HepG2 (cell line): Measurements from ENCODE around the gene MAPK8IP1. TPM values are rescaled to one million over a fixed set of nuclear protein-coding genes. Genes with fewer than 3 reads are reported as not detected.

ENCODE experiments used
- ATAC-seq: fragments of 200-7000 bp; cut with Tn5 transposase; 3 replicates; pipeline ENCODE4 v1.9.1; 2020; ENCODE audit warnings: mild to moderate bottlenecking, moderate library complexity
- BruUV-seq: library from RNA; stranded (reverse); fragments of 400-500 nt; replicated peaks from 2 replicates; lab custom pipeline; 2021; lab: Mats Ljungman, UMichigan
- CTCF ChIA-PET: fragments of 300-600 bp; formaldehyde crosslinking; extraction: SDS; loops from one replicate; lab custom pipeline; 2021; ENCODE audit warnings: low total read pairs, inconsistent platforms, low intra/inter-chr PET ratio; lab: Yijun Ruan, JAX
- POLR2A ChIA-PET: fragments of 350-600 bp; sonication (Branson Sonifier 250); formaldehyde crosslinking; loops from one replicate; lab custom pipeline; 2020; ENCODE audit warnings: antibody characterized with exemption, inconsistent platforms; lab: Yijun Ruan, JAX
- DNase-seq: peaks from one replicate; pipeline ENCODE4 v3.0.0-alpha.2; 2015; ENCODE audit warnings: low spot score
- FAIRE-seq: peaks from 3 replicates; lab custom pipeline; 2011; peaks lifted over from hg19 to GRCh38; lab: Jason Lieb, UNC
- H2AFZ ChIP-seq: one replicate; pipeline ENCODE4 v1.6.1; 2011; ENCODE audit warnings: low read length, inconsistent platforms
- H3K27ac ChIP-seq: fragments of 300-600 bp; 3 replicates; pipeline ENCODE4 v1.8.0; 2011; ENCODE audit warnings: mixed run types, mild to moderate bottlenecking, mixed read lengths, low read length, inconsistent platforms; ENCODE audit not compliant: insufficient read depth; ENCODE audit errors: extremely low read length
- H3K27me3 ChIP-seq, 2 experiments: fragments of 200-600 bp in 1 of 2; 2 replicates in 1 of 2; 3 replicates in 1 of 2; pipeline versions ENCODE4 v1.6.0 to v1.8.0; 2011; ENCODE audit warnings: low read length in 2 of 2, mild to moderate bottlenecking in 2 of 2, moderate library complexity in 2 of 2, inconsistent platforms in 1 of 2; ENCODE audit not compliant: insufficient read depth in 2 of 2, control insufficient read depth in 1 of 2
- H3K36me3 ChIP-seq, 2 experiments: fragments of 200-600 bp in 1 of 2; replicated peaks in 1 of 2; 2 replicates in 1 of 2; 3 replicates in 1 of 2; pipeline versions ENCODE4 v1.5.1 to v1.8.0; 2011; ENCODE audit warnings: low read length in 2 of 2, inconsistent platforms in 1 of 2; ENCODE audit not compliant: insufficient read depth in 2 of 2, control insufficient read depth in 1 of 2
- H3K4me1 ChIP-seq: 2 replicates; pipeline ENCODE4 v1.5.1; 2012; ENCODE audit warnings: low read length, inconsistent platforms; ENCODE audit not compliant: insufficient read depth
- H3K4me2 ChIP-seq: 2 replicates; pipeline ENCODE4 v1.6.0; 2011; ENCODE audit warnings: low read depth, low read length, inconsistent platforms
- H3K4me3 ChIP-seq, 3 experiments: fragments of 200-600 bp in 1 of 3; sonication (generic), shearing (Covaris generic) in 1 of 3; replicated peaks in 1 of 3; 2 replicates each; pipeline ENCODE4 v1.5.1; 2011 to 2016; ENCODE audit warnings: low read length in 3 of 3, inconsistent platforms in 2 of 3, low read depth in 2 of 3, mild to moderate bottlenecking in 2 of 3, control low read depth in 1 of 3, mixed read lengths in 1 of 3; ENCODE audit not compliant: insufficient read depth in 1 of 3
- H3K79me2 ChIP-seq: one replicate; pipeline ENCODE4 v1.6.1; 2011; ENCODE audit warnings: low read length, inconsistent platforms; ENCODE audit not compliant: insufficient read depth
- H3K9ac ChIP-seq: 2 replicates; pipeline ENCODE4 v1.6.0; 2011; ENCODE audit warnings: mild to moderate bottlenecking, low read depth, low read length, inconsistent platforms; ENCODE audit not compliant: insufficient read depth
- H3K9me3 ChIP-seq: 2 replicates; pipeline ENCODE4 v1.5.1; 2012; ENCODE audit warnings: mild to moderate bottlenecking, low read length
- H4K20me1 ChIP-seq: 2 replicates; pipeline ENCODE4 v1.6.0; 2011; ENCODE audit warnings: inconsistent platforms, mild to moderate bottlenecking, low read length, moderate library complexity; ENCODE audit not compliant: insufficient read depth
- AGO2 ChIP-seq: fragments of 200-400 bp; formaldehyde crosslinking; optimal IDR thresholded peaks from 2 replicates; pipeline ENCODE3; 2017; ENCODE audit warnings: mild to moderate bottlenecking, low read depth, low read length, moderate library complexity
- CHCHD3 ChIP-seq: sonication (generic); formaldehyde crosslinking; IDR thresholded peaks from 2 replicates; pipeline ENCODE4 v1.8.0; 2022; ENCODE audit warnings: mild to moderate bottlenecking, missing genetic modification reagents, moderate library complexity
- KDM2A ChIP-seq: sonication (generic); formaldehyde crosslinking; IDR thresholded peaks from 2 replicates; pipeline ENCODE4 v1.4.0; 2020; ENCODE audit warnings: low read depth, missing genetic modification reagents, borderline replicate concordance
- SNAPC2 ChIP-seq: sonication (generic); formaldehyde crosslinking; IDR thresholded peaks from 2 replicates; pipeline ENCODE4 v1.8.1; 2022; ENCODE audit warnings: mild to moderate bottlenecking, missing genetic modification reagents
- ZNF326 ChIP-seq: sonication (generic); formaldehyde crosslinking; IDR thresholded peaks from 2 replicates; pipeline ENCODE4 v1.4.0; 2020; ENCODE audit warnings: missing genetic modification reagents, borderline replicate concordance
- ZNF749 ChIP-seq: sonication (generic); formaldehyde crosslinking; IDR thresholded peaks from 2 replicates; pipeline ENCODE4 v1.8.0; 2022; ENCODE audit warnings: mild to moderate bottlenecking, missing genetic modification reagents, moderate library complexity, borderline replicate concordance
- WGBS: methylation state at CpG from one replicate; pipeline ENCODE4 v1.1.6; 2017; ENCODE audit warnings: low lambda C conversion rate; 5-methylcytosine and 5-hydroxymethylcytosine counted together
- in situ Hi-C: cut with HindIII; loops from 2 replicates; pipeline ENCODE4 v1.10.0; 2017; ENCODE audit warnings: low pct_unique_long_range_greater_than_20kb; ENCODE audit not compliant: extremely low pct_ligation_motif_present
- intact Hi-C: fragments of 100-400 bp; cut with micrococcal nuclease; formaldehyde crosslinking; loops from one replicate; pipeline ENCODE4 v1.10.0; 2022; ENCODE audit not compliant: unreplicated experiment
- polyA plus RNA-seq, 8 experiments: library from polyadenylated mRNA; depleted of rRNA in 3 of 8; stranded (reverse) in 7 of 8; unstranded in 1 of 8; fragments of >200 nt; fragmentation: Illumina TruSeq in 4 of 8; extraction: Trizol in 4 of 8; gene quantifications; 2 replicates each; pipeline versions ENCODE4 v1.2.1 to v1.2.3, GENCODE V29; 2011 to 2016; ENCODE audit warnings: low read depth in 4 of 8, missing spikeins in 1 of 8, mixed read lengths in 1 of 8; ENCODE audit not compliant: insufficient read depth in 1 of 8
- total RNA-seq, 5 experiments: library from RNA; depleted of rRNA; stranded (reverse); fragments of >200 nt; fragmentation: Illumina TruSeq; extraction: Trizol; gene quantifications; 2 replicates each; pipeline ENCODE4 v1.2.3, GENCODE V29; 2016; ENCODE audit warnings: low read depth in 1 of 5
- TF ChIP-seq, protein P1 (sequence below): sonication (generic); formaldehyde crosslinking; IDR thresholded peaks from 2 replicates; pipeline ENCODE4 v1.4.0; 2020; ENCODE audit warnings: missing genetic modification reagents
- TF ChIP-seq, protein P2 (sequence below): sonication (generic); formaldehyde crosslinking; IDR thresholded peaks from 2 replicates; pipeline ENCODE4 v1.8.1; 2023; ENCODE audit warnings: mild to moderate bottlenecking, missing genetic modification reagents, borderline replicate concordance
- TF ChIP-seq, protein P3 (sequence below): sonication (generic); formaldehyde crosslinking; IDR thresholded peaks from 2 replicates; pipeline ENCODE4 v1.8.0; 2022; ENCODE audit warnings: mild to moderate bottlenecking, missing genetic modification reagents
- TF ChIP-seq, protein P4 (sequence below): sonication (generic); formaldehyde crosslinking; conservative IDR thresholded peaks from 2 replicates; pipeline ENCODE4 v1.8.0; 2022; ENCODE audit warnings: low read depth, missing genetic modification reagents

The MAPK8IP1 gene
- total and polyA plus RNA-seq, 2 of the 13 experiments (the other 11 are each of a cell fraction or from before 2014, with no cell fraction given) = 2.2 to 4.2 TPM

DNA sequence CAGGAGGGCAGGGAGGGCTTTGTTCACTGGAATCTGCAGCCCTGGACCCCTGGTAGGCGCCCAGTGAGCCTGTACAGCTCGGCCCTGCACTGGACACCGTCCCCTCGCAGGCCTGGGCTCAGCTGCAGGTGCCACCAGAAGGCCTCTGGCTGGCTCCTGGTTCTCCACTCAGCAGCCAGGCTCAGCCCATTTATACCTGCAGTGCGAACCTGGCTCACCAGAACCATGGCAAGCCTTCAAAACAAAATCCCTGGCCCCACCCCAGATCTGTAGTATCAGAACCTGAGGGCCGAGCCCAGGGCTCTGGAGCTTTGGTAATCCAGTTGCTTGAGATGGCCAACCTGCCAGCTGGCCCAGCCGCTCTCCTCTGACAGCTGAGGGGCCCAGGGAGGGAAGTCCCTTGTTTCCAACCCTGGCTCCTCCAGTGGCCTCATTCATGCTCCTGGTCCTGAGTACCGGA lies 22.5 kb downstream of the MAPK8IP1 start:
- intact Hi-C loops = no loop called here
- no TSS peak for BruUV-seq
- no peaks in the 10 kb centered on the region for H3K4me1 ChIP-seq
- H3K4me3 ChIP-seq = no peak overlapping the region
- DNase-seq (no peak), ATAC-seq (peak; percentile 7), FAIRE-seq (no peak)
- H3K36me3 ChIP-seq = peaks cover under 1 to 3% of the 10 kb centered on the region in 2 experiments; a peak in 3 of 5 replicates
- no peak overlapping the region for H2AFZ ChIP-seq
- no peaks in the 10 kb centered on the region for H3K27me3 ChIP-seq
- no peaks in the 10 kb centered on the region for H3K79me2 ChIP-seq
- TF ChIP-seq, protein P1, sequence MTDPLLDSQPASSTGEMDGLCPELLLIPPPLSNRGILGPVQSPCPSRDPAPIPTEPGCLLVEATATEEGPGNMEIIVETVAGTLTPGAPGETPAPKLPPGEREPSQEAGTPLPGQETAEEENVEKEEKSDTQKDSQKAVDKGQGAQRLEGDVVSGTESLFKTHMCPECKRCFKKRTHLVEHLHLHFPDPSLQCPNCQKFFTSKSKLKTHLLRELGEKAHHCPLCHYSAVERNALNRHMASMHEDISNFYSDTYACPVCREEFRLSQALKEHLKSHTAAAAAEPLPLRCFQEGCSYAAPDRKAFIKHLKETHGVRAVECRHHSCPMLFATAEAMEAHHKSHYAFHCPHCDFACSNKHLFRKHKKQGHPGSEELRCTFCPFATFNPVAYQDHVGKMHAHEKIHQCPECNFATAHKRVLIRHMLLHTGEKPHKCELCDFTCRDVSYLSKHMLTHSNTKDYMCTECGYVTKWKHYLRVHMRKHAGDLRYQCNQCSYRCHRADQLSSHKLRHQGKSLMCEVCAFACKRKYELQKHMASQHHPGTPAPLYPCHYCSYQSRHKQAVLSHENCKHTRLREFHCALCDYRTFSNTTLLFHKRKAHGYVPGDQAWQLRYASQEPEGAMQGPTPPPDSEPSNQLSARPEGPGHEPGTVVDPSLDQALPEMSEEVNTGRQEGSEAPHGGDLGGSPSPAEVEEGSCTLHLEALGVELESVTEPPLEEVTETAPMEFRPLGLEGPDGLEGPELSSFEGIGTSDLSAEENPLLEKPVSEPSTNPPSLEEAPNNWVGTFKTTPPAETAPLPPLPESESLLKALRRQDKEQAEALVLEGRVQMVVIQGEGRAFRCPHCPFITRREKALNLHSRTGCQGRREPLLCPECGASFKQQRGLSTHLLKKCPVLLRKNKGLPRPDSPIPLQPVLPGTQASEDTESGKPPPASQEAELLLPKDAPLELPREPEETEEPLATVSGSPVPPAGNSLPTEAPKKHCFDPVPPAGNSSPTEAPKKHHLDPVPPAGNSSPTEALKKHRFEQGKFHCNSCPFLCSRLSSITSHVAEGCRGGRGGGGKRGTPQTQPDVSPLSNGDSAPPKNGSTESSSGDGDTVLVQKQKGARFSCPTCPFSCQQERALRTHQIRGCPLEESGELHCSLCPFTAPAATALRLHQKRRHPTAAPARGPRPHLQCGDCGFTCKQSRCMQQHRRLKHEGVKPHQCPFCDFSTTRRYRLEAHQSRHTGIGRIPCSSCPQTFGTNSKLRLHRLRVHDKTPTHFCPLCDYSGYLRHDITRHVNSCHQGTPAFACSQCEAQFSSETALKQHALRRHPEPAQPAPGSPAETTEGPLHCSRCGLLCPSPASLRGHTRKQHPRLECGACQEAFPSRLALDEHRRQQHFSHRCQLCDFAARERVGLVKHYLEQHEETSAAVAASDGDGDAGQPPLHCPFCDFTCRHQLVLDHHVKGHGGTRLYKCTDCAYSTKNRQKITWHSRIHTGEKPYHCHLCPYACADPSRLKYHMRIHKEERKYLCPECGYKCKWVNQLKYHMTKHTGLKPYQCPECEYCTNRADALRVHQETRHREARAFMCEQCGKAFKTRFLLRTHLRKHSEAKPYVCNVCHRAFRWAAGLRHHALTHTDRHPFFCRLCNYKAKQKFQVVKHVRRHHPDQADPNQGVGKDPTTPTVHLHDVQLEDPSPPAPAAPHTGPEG (CRISPR knock-in tag) = no peak
- TF ChIP-seq, protein P2, sequence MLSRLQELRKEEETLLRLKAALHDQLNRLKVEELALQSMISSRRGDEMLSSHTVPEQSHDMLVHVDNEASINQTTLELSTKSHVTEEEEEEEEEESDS (CRISPR knock-in tag) = no peak
- no peak for TF ChIP-seq CHCHD3
- TF ChIP-seq, protein P3, sequence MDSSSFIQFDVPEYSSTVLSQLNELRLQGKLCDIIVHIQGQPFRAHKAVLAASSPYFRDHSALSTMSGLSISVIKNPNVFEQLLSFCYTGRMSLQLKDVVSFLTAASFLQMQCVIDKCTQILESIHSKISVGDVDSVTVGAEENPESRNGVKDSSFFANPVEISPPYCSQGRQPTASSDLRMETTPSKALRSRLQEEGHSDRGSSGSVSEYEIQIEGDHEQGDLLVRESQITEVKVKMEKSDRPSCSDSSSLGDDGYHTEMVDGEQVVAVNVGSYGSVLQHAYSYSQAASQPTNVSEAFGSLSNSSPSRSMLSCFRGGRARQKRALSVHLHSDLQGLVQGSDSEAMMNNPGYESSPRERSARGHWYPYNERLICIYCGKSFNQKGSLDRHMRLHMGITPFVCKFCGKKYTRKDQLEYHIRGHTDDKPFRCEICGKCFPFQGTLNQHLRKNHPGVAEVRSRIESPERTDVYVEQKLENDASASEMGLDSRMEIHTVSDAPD (CRISPR knock-in tag) = no peak
- peak; percentile 87 for TF ChIP-seq AGO2
- peak; percentile 7; the same call in 1 of the 2 replicates for TF ChIP-seq KDM2A (CRISPR knock-in tag)
- TF ChIP-seq ZNF326 (CRISPR knock-in tag) = 0 out of 2 replicates have a peak, but pooled peaks have one; percentile 22
- no peak for TF ChIP-seq ZNF749 (CRISPR knock-in tag)
- TF ChIP-seq, protein P4, sequence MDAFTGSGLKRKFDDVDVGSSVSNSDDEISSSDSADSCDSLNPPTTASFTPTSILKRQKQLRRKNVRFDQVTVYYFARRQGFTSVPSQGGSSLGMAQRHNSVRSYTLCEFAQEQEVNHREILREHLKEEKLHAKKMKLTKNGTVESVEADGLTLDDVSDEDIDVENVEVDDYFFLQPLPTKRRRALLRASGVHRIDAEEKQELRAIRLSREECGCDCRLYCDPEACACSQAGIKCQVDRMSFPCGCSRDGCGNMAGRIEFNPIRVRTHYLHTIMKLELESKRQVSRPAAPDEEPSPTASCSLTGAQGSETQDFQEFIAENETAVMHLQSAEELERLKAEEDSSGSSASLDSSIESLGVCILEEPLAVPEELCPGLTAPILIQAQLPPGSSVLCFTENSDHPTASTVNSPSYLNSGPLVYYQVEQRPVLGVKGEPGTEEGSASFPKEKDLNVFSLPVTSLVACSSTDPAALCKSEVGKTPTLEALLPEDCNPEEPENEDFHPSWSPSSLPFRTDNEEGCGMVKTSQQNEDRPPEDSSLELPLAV (CRISPR knock-in tag) = no peak
- TF ChIP-seq SNAPC2 (CRISPR knock-in tag) = no peak
- in situ Hi-C loops = no loop called here
- no peaks in the 10 kb centered on the region for H4K20me1 ChIP-seq
- POLR2A ChIA-PET = interaction anchor here (2.5 kb wide), 1 partner anchor 10 kb away, joined by 14 read pairs; the partner anchor contains the start of gene PEX16
- CTCF ChIA-PET = no interaction called here
- no peak overlapping the region for H3K9ac ChIP-seq
- no peak overlapping the region for H3K27ac ChIP-seq
- H3K9me3 ChIP-seq = no peaks in the 10 kb centered on the region
- H3K4me2 ChIP-seq = no peak overlapping the region
- WGBS = 90% methylated on average over 1 of the region's 8 CpGs
